Measurements from ENCODE around the gene WDFY4.
A peak's percentile ranks its signal among the peaks of the same experiment; 100 is the strongest.

Gene WDFY4

DNA sequence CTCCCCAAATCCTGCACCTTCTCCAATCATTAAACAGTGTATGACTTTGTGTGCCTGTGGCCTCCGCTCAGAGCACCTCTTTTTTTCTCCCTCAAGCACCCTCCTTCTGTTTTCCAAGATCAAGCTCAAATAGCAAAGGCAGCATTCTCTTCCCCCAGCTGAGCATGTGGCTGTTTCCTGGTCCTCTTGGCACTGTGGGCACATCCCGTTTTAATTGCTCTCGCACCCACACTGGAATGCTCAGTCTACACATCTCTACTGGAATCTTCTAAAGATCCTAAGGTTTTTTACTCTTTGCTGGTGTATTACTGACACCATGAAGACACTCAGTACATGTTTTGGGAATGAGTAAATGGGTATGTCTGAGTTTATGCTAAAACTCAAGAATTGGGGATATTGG, 107.4 kb downstream of the WDFY4 start:
- Histone ChIP-seq H2BK15ac (ENCODE audit: low read length) (no peak overlapping the region), H3K4me1 (ENCODE audit: control insufficient read depth in 2 of 2, insufficient read depth in 1 of 2, low read depth in 1 of 2, low read length in 2 of 2) (no peaks in the 10 kb centered on the region), H2AK5ac (ENCODE audit: low read depth, low read length) (no peak overlapping the region), H3K27ac (replicated peaks; ENCODE audit: low read length) (no peak overlapping the region), H3K4me2 (ENCODE audit: insufficient read depth, low read length, poor library complexity, severe bottlenecking) (no peak overlapping the region), H2AFZ (ENCODE audit: low read length) (no peak overlapping the region), H3K18ac (ENCODE audit: low read length) (no peak overlapping the region), H3K4me3 (ENCODE audit: low read length in 2 of 2) (no peak overlapping the region), H3K79me1 (ENCODE audit: low read depth, low read length) (no peaks in the 10 kb centered on the region), H2BK5ac (ENCODE audit: low read length) (no peak overlapping the region), H3K9me3 (replicated peaks in 1 of 2; ENCODE audit: control insufficient read depth in 2 of 2, insufficient read depth in 1 of 2, low read depth in 1 of 2, low read length in 2 of 2) (no peaks in the 10 kb centered on the region), H2BK12ac (ENCODE audit: low read length) (no peak overlapping the region), H3K14ac (ENCODE audit: low read length) (no peak overlapping the region), H3K23ac (ENCODE audit: low read depth, low read length, poor library complexity) (no peak overlapping the region), H3K4ac (ENCODE audit: low read length) (no peak overlapping the region), H3K9ac (ENCODE audit: low read depth, low read length, poor library complexity) (no peak overlapping the region), H2BK120ac (ENCODE audit: low read depth, low read length) (no peak overlapping the region), H4K91ac (ENCODE audit: low read depth, low read length, poor library complexity) (no peak overlapping the region), H3K36me3 (replicated peaks in 1 of 2; ENCODE audit: control insufficient read depth in 2 of 2, insufficient read depth in 2 of 2, low read length in 2 of 2) (no peaks in the 10 kb centered on the region), H4K8ac (ENCODE audit: low read depth, low read length) (no peak overlapping the region), H3K27me3 (ENCODE audit: control insufficient read depth in 3 of 3, insufficient read depth in 3 of 3, low read depth in 1 of 3, low read length in 3 of 3) (peaks cover 0 to 14% (median 0%) of the 10 kb centered on the region in 3 experiments)
- DNase-seq (ENCODE audit: low spot score), result no peak
- no CpG with 5 or more reads among the region's 3 CpGs for WGBS, 2 donors (ENCODE audit: extremely low coverage in 2 of 2, insufficient read length in 2 of 2, insufficient replicate concordance in 1 of 2)

DNA sequence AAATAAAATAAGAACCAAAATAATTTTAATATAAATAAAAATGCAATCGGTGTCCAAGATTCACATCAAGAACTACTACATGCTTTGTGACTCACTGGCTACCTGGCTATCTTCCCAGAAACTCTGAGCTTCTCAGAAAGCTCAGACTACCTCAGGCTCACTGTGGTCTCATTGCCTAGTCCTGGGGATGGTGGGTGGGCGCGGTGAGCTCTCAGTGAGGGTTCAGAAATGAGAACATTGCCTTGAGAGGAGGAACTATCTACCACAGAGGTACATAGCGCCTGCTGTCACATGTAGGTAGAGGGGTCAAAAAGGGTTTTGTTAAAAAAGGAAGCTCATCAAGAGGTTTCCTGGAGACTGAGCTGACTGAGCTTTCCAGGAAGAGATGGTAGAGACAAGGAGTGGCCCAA, 108.0 kb downstream of the WDFY4 start:
- Histone ChIP-seq H3K23ac (ENCODE audit: low read depth, low read length, poor library complexity) (no peak overlapping the region), H2AFZ (ENCODE audit: low read length) (no peak overlapping the region), H3K4me1 (ENCODE audit: control insufficient read depth in 2 of 2, insufficient read depth in 1 of 2, low read depth in 1 of 2, low read length in 2 of 2) (no peaks in the 10 kb centered on the region), H4K8ac (ENCODE audit: low read depth, low read length) (no peak overlapping the region), H3K27me3 (ENCODE audit: control insufficient read depth in 3 of 3, insufficient read depth in 3 of 3, low read depth in 1 of 3, low read length in 3 of 3) (peaks cover 0 to 14% (median 0%) of the 10 kb centered on the region in 3 experiments), H3K27ac (replicated peaks; ENCODE audit: low read length) (no peak overlapping the region), H3K4me2 (ENCODE audit: insufficient read depth, low read length, poor library complexity, severe bottlenecking) (no peak overlapping the region), H3K18ac (ENCODE audit: low read length) (no peak overlapping the region), H3K14ac (ENCODE audit: low read length) (no peak overlapping the region), H2AK5ac (ENCODE audit: low read depth, low read length) (no peak overlapping the region), H2BK120ac (ENCODE audit: low read depth, low read length) (no peak overlapping the region), H3K36me3 (replicated peaks in 1 of 2; ENCODE audit: control insufficient read depth in 2 of 2, insufficient read depth in 2 of 2, low read length in 2 of 2) (no peaks in the 10 kb centered on the region), H3K9ac (ENCODE audit: low read depth, low read length, poor library complexity) (no peak overlapping the region), H2BK5ac (ENCODE audit: low read length) (no peak overlapping the region), H2BK12ac (ENCODE audit: low read length) (no peak overlapping the region), H2BK15ac (ENCODE audit: low read length) (no peak overlapping the region), H3K4me3 (ENCODE audit: low read length in 2 of 2) (no peak overlapping the region), H3K9me3 (replicated peaks in 1 of 2; ENCODE audit: control insufficient read depth in 2 of 2, insufficient read depth in 1 of 2, low read depth in 1 of 2, low read length in 2 of 2) (no peaks in the 10 kb centered on the region), H3K4ac (ENCODE audit: low read length) (no peak overlapping the region), H4K91ac (ENCODE audit: low read depth, low read length, poor library complexity) (no peak overlapping the region), H3K79me1 (ENCODE audit: low read depth, low read length) (no peaks in the 10 kb centered on the region)
- DNase-seq (ENCODE audit: low spot score), result no peak
- no CpG with 5 or more reads among the region's 4 CpGs for WGBS, 2 donors (ENCODE audit: extremely low coverage in 2 of 2, insufficient read length in 2 of 2, insufficient replicate concordance in 1 of 2)

DNA sequence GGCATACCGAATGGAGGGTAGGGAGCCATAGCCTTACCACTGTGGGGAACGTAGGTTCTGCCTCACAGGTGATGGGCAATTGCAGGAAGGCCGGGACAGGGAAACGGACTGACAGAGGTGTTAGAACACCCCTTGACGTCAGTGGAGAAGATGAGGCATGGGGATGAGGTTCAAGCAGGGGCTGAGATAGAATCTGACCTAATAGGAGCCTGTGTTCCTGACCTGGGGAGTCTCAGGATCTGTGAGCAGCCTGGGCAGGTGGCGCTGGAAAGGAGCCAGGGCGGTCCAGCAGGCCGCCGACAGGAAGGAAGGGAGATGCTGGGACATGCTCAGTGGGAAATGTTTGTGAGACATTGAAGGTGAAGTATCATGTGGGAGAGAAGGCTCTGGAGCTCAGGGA, 109.4 kb downstream of the WDFY4 start:
- no peak overlapping the region for H2BK12ac ChIP-seq (ENCODE audit: low read length)
- H3K4me3 ChIP-seq (ENCODE audit: low read length in 2 of 2), result no peak overlapping the region
- H3K23ac ChIP-seq (ENCODE audit: low read depth, low read length, poor library complexity), result no peak overlapping the region
- no peak overlapping the region for H2AFZ ChIP-seq (ENCODE audit: low read length)
- H3K4me2 ChIP-seq (ENCODE audit: insufficient read depth, low read length, poor library complexity, severe bottlenecking), result no peak overlapping the region
- no peaks in the 10 kb centered on the region for H3K36me3 ChIP-seq (replicated peaks in 1 of 2; ENCODE audit: control insufficient read depth in 2 of 2, insufficient read depth in 2 of 2, low read length in 2 of 2)
- no peak overlapping the region for H3K14ac ChIP-seq (ENCODE audit: low read length)
- DNase-seq (ENCODE audit: low spot score), result no peak
- H2BK120ac ChIP-seq (ENCODE audit: low read depth, low read length), result no peak overlapping the region
- peaks cover 0 to 2% of the 10 kb centered on the region in 2 donors for H3K4me1 ChIP-seq (ENCODE audit: control insufficient read depth in 2 of 2, insufficient read depth in 1 of 2, low read depth in 1 of 2, low read length in 2 of 2)
- H2AK5ac ChIP-seq (ENCODE audit: low read depth, low read length), result no peak overlapping the region
- no peaks in the 10 kb centered on the region for H3K9me3 ChIP-seq (replicated peaks in 1 of 2; ENCODE audit: control insufficient read depth in 2 of 2, insufficient read depth in 1 of 2, low read depth in 1 of 2, low read length in 2 of 2)
- H4K91ac ChIP-seq (ENCODE audit: low read depth, low read length, poor library complexity), result no peak overlapping the region
- no peak overlapping the region for H4K8ac ChIP-seq (ENCODE audit: low read depth, low read length)
- no CpG with 5 or more reads among the region's 9 CpGs for WGBS, 2 donors (ENCODE audit: extremely low coverage in 2 of 2, insufficient read length in 2 of 2, insufficient replicate concordance in 1 of 2)
- no peak overlapping the region for H3K9ac ChIP-seq (ENCODE audit: low read depth, low read length, poor library complexity)
- no peak overlapping the region for H3K27ac ChIP-seq (replicated peaks; ENCODE audit: low read length)
- no peak overlapping the region for H2BK15ac ChIP-seq (ENCODE audit: low read length)
- no peak overlapping the region for H3K4ac ChIP-seq (ENCODE audit: low read length)
- peak overlapping the region; percentile 5 for H3K18ac ChIP-seq (ENCODE audit: low read length)
- no peaks in the 10 kb centered on the region for H3K79me1 ChIP-seq (ENCODE audit: low read depth, low read length)
- peaks cover 0 to 14% (median 0%) of the 10 kb centered on the region in 3 experiments for H3K27me3 ChIP-seq (ENCODE audit: control insufficient read depth in 3 of 3, insufficient read depth in 3 of 3, low read depth in 1 of 3, low read length in 3 of 3)
- no peak overlapping the region for H2BK5ac ChIP-seq (ENCODE audit: low read length)

DNA sequence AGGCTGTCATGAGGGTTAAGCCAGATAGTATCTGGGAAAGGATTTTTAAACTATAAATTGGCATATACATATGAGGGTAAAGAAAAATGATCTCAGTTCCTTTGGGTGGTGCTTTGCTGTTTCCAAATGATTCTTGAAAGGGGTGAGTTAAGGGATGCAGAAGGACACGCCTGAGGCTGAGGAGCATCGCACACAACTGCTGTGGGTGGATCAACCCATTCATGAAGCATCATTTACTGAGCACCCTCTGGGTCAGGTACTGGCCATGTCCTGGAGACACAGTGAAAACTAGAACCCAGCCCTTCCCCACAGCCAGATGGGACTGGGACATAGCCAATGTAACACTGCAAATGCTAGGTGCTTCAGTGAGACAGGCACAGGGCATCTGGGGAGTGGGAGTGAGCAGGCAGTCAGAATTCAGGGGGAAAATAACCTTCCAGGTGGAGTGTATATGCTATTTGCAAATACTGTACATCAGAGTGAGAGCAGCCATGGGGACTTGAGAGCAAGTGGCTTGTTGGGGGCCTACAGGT, 112.1 kb downstream of the WDFY4 start:
- Histone ChIP-seq H3K4me3 (ENCODE audit: low read length in 2 of 2) (no peak overlapping the region), H4K91ac (ENCODE audit: low read depth, low read length, poor library complexity) (no peak overlapping the region), H3K23ac (ENCODE audit: low read depth, low read length, poor library complexity) (no peak overlapping the region), H3K79me1 (ENCODE audit: low read depth, low read length) (no peaks in the 10 kb centered on the region), H3K18ac (ENCODE audit: low read length) (no peak overlapping the region), H3K9ac (ENCODE audit: low read depth, low read length, poor library complexity) (no peak overlapping the region), H2BK5ac (ENCODE audit: low read length) (no peak overlapping the region), H3K9me3 (replicated peaks in 1 of 2; ENCODE audit: control insufficient read depth in 2 of 2, insufficient read depth in 1 of 2, low read depth in 1 of 2, low read length in 2 of 2) (no peaks in the 10 kb centered on the region), H2AFZ (ENCODE audit: low read length) (no peak overlapping the region), H3K27me3 (ENCODE audit: control insufficient read depth in 3 of 3, insufficient read depth in 3 of 3, low read depth in 1 of 3, low read length in 3 of 3) (peaks cover 0 to 4% (median 0%) of the 10 kb centered on the region in 3 experiments), H3K4me1 (ENCODE audit: control insufficient read depth in 2 of 2, insufficient read depth in 1 of 2, low read depth in 1 of 2, low read length in 2 of 2) (peaks cover 0 to 2% of the 10 kb centered on the region in 2 donors), H2BK120ac (ENCODE audit: low read depth, low read length) (no peak overlapping the region), H2AK5ac (ENCODE audit: low read depth, low read length) (no peak overlapping the region), H3K14ac (ENCODE audit: low read length) (no peak overlapping the region), H4K8ac (ENCODE audit: low read depth, low read length) (no peak overlapping the region), H2BK15ac (ENCODE audit: low read length) (no peak overlapping the region), H3K4ac (ENCODE audit: low read length) (no peak overlapping the region), H3K4me2 (ENCODE audit: insufficient read depth, low read length, poor library complexity, severe bottlenecking) (no peak overlapping the region), H3K27ac (replicated peaks; ENCODE audit: low read length) (no peak overlapping the region), H3K36me3 (replicated peaks in 1 of 2; ENCODE audit: control insufficient read depth in 2 of 2, insufficient read depth in 2 of 2, low read length in 2 of 2) (no peaks in the 10 kb centered on the region), H2BK12ac (ENCODE audit: low read length) (no peak overlapping the region)
- no peak for DNase-seq (ENCODE audit: low spot score)
- no CpG with 5 or more reads among the region's 2 CpGs for WGBS, 2 donors (ENCODE audit: extremely low coverage in 2 of 2, insufficient read length in 2 of 2, insufficient replicate concordance in 1 of 2)
